ENCODE data around the gene EDDM3A.
A peak's percentile ranks its signal among the peaks of the same experiment; 100 is the strongest.
"Not testable (repeated sequence)": the region's sequence is repeated elsewhere in the genome, so short reads cannot be mapped to it uniquely, and the experiment has no call there.

The EDDM3A gene
- long read RNA-seq, donor 1: 0 reads
- long read RNA-seq, donor 2: 0 reads
- long read RNA-seq, donor 3: 0 reads
- long read RNA-seq, donor 4, partial matches to known transcripts: 0 of 1 reads
- long read RNA-seq, donor 4, other reads (novel, unspliced or antisense): 0 of 1 reads
- long read RNA-seq, donor 5: 0 reads
- long read RNA-seq, donor 6: 0 reads
- long read RNA-seq, donor 7: 0 reads
- long read RNA-seq, donor 8: 0 reads

- no peak for DNase-seq
Measured at GRCh38 chr14:20745571-20746358, at the start of gene EDDM3A. TSS of gene EDDM3A (plus strand) at chr14:20745887. CDS start at chr14:20747581, 1,694 bp downstream.

- no peak for DNase-seq
Measured at GRCh38 chr14:20696764-20697163, 48.9 kb upstream of the EDDM3A start.

GRCh38 chr14:20697273-20698017 is 48.2 kb upstream of the EDDM3A start:
- DNase-seq: peak; percentile 30

- DNase-seq: no peak
Measured at GRCh38 chr14:20698018-20698329, 47.7 kb upstream of the EDDM3A start.

- DNase-seq: no peak
Measured at GRCh38 chr14:20698934-20699333, 46.8 kb upstream of the EDDM3A start.

- no peak for DNase-seq
Measured at GRCh38 chr14:20699931-20700330, 45.8 kb upstream of the EDDM3A start.

GRCh38 chr14:20700965-20701364 is 44.7 kb upstream of the EDDM3A start:
- DNase-seq: not testable (repeated sequence)

GRCh38 chr14:20706657-20707355 is 38.9 kb upstream of the EDDM3A start:
- no peak for DNase-seq

GRCh38 chr14:20707622-20708021 is 38.1 kb upstream of the EDDM3A start:
- DNase-seq: no peak

- DNase-seq: no peak
Measured at GRCh38 chr14:20711261-20711660, 34.4 kb upstream of the EDDM3A start.

GRCh38 chr14:20711685-20712084 is 34.0 kb upstream of the EDDM3A start:
- DNase-seq: no peak

- no peak for DNase-seq
Measured at GRCh38 chr14:20712904-20713303, 32.8 kb upstream of the EDDM3A start.

- no peak for DNase-seq
Measured at GRCh38 chr14:20714593-20715250, 31.0 kb upstream of the EDDM3A start.

- no peak for DNase-seq
Measured at GRCh38 chr14:20719777-20720176, 25.9 kb upstream of the EDDM3A start.

- DNase-seq: no peak
Measured at GRCh38 chr14:20720741-20721140, 24.9 kb upstream of the EDDM3A start.

GRCh38 chr14:20722016-20722415 is 23.7 kb upstream of the EDDM3A start:
- DNase-seq: no peak

- peak; percentile 28 for DNase-seq
Measured at GRCh38 chr14:20723488-20723887, 22.2 kb upstream of the EDDM3A start.

GRCh38 chr14:20726121-20726520 is 19.6 kb upstream of the EDDM3A start:
- DNase-seq: not testable (repeated sequence)

GRCh38 chr14:20726531-20726930 is 19.2 kb upstream of the EDDM3A start:
- no peak for DNase-seq

- no peak for DNase-seq
Measured at GRCh38 chr14:20730891-20731290, 14.8 kb upstream of the EDDM3A start.

- no peak for DNase-seq
Measured at GRCh38 chr14:20732477-20732876, 13.2 kb upstream of the EDDM3A start.

GRCh38 chr14:20732979-20733635 is 12.6 kb upstream of the EDDM3A start:
- DNase-seq: no peak

All from right kidney (tissue), 9 donors.